ENCODE data around the gene LIMS2. TPM values are rescaled to one million over a fixed set of nuclear protein-coding genes. Genes with fewer than 3 reads are reported as not detected.

The LIMS2 gene
- polyA plus RNA-seq (ENCODE audit: insufficient read length) = 15.5 TPM
- long read RNA-seq, donor 1, transcript LIMS2-202 (10 exons, 2,045 nt) = major isoform, 10 of 16 reads
- long read RNA-seq, donor 1, partial matches to known transcripts = 0 of 16 reads
- long read RNA-seq, donor 1, other reads (novel, unspliced or antisense) = 0 of 16 reads
- long read RNA-seq, donor 2 = 0 reads
- long read RNA-seq, donor 3, partial matches to known transcripts = 0 of 2 reads
- long read RNA-seq, donor 3, other reads (novel, unspliced or antisense) = 0 of 2 reads
- long read RNA-seq, donor 4 = 0 reads
- long read RNA-seq, donor 5, transcript LIMS2-202 (10 exons, 2,045 nt) = major isoform, 6 of 9 reads
- long read RNA-seq, donor 5, partial matches to known transcripts = 0 of 9 reads
- long read RNA-seq, donor 5, other reads (novel, unspliced or antisense) = 0 of 9 reads
- long read RNA-seq, donor 6, partial matches to known transcripts = 6 of 9 reads
- long read RNA-seq, donor 6, other reads (novel, unspliced or antisense) = 0 of 9 reads
- long read RNA-seq, donor 7, partial matches to known transcripts = 0 of 5 reads
- long read RNA-seq, donor 7, other reads (novel, unspliced or antisense) = 0 of 5 reads
- long read RNA-seq, donor 8, partial matches to known transcripts = 0 of 2 reads
- long read RNA-seq, donor 8, other reads (novel, unspliced or antisense) = 0 of 2 reads

- DNase-seq = no peak
Measured at GRCh38 chr2:127675331-127676261, at the start of gene LIMS2. TSS of gene LIMS2 (minus strand) at chr2:127675530. CDS start at chr2:127675024, 506 bp downstream.

- no peak for DNase-seq
Measured at GRCh38 chr2:127722807-127723206, 47.5 kb upstream of the LIMS2 start.

- DNase-seq = no peak
Measured at GRCh38 chr2:127721978-127722355, 46.6 kb upstream of the LIMS2 start.

GRCh38 chr2:127721311-127721977 lies 46.1 kb upstream of the LIMS2 start:
- DNase-seq = no peak

GRCh38 chr2:127719301-127720218 lies 44.2 kb upstream of the LIMS2 start:
- no peak for DNase-seq

GRCh38 chr2:127718271-127718670 lies 42.9 kb upstream of the LIMS2 start:
- DNase-seq = no peak

GRCh38 chr2:127715778-127716449 lies 40.6 kb upstream of the LIMS2 start:
- no peak for DNase-seq

- DNase-seq = no peak
Measured at GRCh38 chr2:127713562-127713961, 38.2 kb upstream of the LIMS2 start.

GRCh38 chr2:127712999-127713398 lies 37.7 kb upstream of the LIMS2 start:
- DNase-seq = no peak

GRCh38 chr2:127709336-127709735 lies 34.0 kb upstream of the LIMS2 start:
- no peak for DNase-seq

GRCh38 chr2:127707890-127708648 lies 32.7 kb upstream of the LIMS2 start:
- no peak for DNase-seq

GRCh38 chr2:127706215-127706990 lies 31.1 kb upstream of the LIMS2 start:
- no peak for DNase-seq

- no peak for DNase-seq
Measured at GRCh38 chr2:127705391-127706065, 30.2 kb upstream of the LIMS2 start.

- no peak for DNase-seq
Measured at GRCh38 chr2:127704641-127705390, 29.5 kb upstream of the LIMS2 start.

- DNase-seq = no peak
Measured at GRCh38 chr2:127703282-127703681, 28.0 kb upstream of the LIMS2 start.

- no peak for DNase-seq
Measured at GRCh38 chr2:127702395-127703009, 27.2 kb upstream of the LIMS2 start.

Data from left kidney (tissue), 8 donors.